HG02970 (cell line): ENCODE data around the gene PLA2R1.
"Not testable (repeated sequence)": the region's sequence is repeated elsewhere in the genome, so short reads cannot be mapped to it uniquely, and the experiment has no call there.

Experiments used
- ATAC-seq: cut with Tn5 transposase; IDR thresholded peaks from one replicate; pipeline ENCODE4 v1.9.1; 2021; ENCODE audit warnings: mild to moderate bottlenecking, moderate library complexity, moderate number of reproducible peaks; ENCODE audit not compliant: unreplicated experiment, low FRiP score

Gene PLA2R1

DNA sequence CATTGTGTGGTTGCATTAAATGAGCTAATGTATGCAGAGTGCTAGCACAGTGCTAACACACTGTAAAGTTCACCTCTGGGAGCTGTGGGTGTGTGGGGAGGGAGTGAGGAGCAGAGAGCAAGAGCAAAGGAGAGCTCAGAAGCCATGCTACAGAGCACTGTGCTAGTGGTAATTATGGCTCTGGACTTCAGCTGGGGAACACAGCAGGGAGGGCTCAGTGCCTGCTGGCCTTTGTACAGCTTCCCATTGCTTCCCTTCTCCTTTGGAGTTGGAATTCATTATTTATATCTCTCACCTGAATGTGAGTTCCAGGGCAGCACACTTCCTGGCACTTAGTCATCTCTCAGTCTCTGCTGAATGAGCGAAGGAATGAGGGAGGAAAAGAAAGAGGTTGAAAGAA is 2.5 kb upstream of the PLA2R1 start:
- no peak for ATAC-seq

DNA sequence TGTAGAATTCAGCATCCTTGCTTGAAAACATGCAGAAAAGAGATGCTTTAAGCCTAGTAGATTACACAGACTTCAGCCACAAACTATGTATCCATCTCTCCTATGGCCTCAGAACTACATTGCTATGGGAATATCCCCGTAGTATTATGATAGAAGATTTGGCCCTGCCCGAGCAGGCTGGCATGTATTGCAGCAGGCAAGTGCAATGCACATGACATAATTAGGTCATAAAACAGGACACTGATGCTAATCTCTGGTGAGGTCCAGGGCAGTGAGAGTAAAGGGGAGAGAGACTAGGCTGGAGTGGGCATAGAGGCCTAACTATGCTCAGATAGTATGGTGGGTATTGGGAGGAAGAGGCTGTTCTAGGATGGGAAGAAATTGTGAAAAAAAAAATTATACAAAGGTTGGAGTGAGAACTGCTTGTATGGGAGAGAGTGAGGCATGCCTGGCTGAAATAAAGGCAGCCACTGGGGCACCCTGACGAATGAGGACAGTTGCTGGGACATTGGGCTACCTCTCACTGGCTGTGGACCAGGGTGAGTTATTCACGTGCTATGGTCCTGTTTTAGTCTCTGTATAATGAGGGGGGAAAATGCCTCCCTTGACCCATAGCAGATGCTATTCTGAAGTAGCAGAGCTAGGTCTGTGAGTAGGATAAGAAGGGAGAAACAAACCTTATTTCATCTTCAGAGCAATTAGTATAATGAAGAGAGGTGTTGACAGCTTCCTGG is 1.6 kb upstream of the PLA2R1 start:
- no peak for ATAC-seq

DNA sequence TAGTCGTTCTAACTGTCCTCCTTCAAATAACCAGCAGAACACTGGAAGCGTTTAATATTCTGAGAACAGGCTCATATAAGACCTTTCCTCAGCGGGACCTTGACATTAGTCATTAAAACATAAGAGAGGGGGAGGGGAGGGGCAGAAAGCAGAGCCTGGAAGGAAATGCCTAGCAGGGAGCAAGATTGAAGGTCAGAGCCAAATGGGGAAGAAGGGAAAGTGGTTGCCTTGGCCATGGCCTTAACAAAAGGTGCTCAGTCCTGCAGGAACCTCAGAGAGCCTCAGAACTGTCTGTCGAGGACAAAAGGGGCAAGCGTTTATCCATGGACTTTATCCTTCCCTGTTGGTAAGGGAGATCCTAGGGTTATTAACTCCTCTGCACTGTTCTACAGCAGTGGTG is 856 bp upstream of the PLA2R1 start:
- ATAC-seq, result no peak

DNA sequence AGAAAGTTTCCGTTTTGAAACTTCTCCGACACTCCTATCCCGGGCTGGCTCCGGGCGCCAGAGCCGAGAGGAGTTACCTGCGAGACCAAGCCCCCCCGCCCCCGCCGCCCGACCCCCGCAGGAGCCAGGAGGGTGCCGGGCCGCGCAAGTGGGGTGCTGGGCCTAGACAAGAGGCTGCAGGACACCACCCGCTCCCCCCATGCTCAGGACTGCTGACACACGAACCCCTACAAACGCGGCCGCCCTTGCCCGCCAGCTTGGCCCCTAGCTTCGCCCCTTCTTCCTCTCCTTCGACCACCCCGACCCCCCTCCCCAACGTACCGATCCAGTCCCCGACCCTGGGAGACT is 497 bp downstream of the PLA2R1 start:
- no peak for ATAC-seq

DNA sequence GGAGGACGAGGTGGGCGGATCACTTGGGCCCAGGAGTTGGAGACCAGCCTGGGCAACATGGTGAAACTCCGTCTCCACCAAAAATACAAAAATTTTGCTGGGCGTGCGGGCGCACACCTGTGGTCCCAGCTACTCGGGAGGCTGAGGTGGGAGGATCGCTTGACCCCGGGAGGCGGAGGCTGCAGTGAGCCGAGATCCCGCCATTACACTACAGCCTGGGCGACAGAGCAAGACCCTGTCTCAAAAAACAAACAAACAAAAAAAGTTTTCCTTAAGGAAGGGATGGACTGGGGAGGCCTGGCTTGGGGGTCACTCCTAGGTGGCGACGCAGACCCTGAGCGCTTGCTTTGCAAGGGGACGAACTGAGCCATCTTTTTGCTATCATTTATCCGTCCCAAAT is 882 bp downstream of the PLA2R1 start:
- ATAC-seq, result no peak

DNA sequence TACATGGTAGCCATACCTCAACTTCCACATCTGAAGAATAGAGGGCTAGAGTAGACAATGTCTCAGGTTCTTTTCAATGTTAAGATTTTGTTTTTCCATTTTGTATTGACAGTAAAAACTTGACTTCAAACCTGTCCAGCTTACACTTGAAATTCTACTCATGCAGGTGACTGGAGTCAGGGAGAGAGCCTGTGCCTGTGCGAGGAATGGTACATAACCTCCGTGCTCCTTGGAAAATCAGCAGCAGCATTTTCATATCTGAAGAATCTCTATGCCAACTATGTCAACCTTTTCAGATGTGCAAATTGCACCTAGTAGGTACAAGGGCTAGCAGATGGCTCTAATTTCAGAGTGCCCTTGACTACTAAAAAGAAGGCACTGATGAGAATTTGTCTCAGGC is 2.1 kb downstream of the PLA2R1 start:
- ATAC-seq, result no peak

DNA sequence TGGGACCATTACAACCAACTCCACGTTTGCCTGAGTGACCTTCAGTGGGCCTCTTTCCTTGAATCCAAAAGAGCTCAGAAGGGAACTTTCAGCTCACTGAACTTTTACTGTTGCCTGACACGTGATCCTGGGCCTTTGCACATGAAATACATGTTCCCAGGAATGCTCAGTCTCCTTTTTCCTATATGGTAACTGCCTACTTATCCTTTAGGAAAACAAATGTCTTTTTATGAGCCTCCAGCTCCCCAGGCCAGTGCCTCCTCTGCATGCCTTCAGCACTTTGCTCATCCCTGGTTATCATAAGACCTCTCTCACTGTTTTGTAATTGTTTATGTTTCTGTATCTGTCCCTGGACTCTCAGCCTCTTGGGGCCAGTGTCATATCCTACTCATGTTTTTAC is 5.1 kb downstream of the PLA2R1 start:
- no peak for ATAC-seq

DNA sequence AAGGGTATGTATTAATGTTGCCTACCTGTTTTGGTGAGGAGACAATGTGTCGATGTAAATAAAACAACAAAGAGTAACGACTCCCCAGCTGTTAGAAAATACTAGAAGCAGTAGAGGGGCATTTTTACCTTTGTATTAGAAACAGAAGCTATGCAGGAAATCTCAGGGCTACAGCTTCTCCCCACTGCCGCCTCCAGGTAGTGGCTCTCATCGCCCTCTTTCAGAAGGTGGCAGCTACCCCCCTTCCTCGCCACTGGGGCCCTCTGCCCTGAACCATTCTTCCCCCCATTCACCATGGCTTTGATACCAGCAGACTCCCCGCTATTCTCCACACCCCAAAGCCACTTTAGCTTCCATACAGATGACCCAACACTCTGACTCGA is 6.7 kb downstream of the PLA2R1 start:
- no peak for ATAC-seq

DNA sequence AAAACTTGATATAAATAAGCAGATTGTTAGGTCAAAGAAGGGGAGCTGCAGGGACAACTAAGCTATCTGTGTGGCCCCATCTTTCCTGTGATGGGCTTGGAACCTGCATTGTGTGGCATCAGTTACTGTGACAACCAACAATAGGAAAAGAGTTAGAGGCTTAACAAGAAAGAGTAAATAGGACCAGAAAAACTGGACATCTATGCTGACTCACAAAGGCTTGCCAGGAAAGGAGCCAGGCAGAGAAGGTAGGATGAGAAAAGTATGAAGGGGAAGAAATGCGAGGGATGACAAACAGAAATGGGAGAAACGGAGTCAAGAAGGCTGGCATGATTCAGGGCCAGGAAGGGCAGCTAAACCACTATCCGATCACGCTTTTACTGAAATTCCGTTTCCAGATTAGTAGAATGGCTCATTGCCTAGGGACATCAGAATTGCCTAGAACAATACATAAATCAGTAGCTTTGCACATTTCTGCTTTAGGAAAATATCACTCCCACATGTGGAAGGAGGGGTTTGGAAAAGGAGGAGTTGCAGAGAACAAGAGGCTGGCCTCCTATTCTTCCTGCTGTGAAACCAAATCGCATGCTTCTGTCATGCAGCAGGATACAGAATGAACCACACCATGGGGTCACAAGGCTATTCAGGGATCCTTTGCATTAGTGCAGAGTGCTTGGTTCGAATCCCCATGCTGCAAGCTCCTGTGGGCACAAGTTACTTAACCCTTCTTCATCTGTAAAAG is 7.3 kb downstream of the PLA2R1 start:
- no peak for ATAC-seq

DNA sequence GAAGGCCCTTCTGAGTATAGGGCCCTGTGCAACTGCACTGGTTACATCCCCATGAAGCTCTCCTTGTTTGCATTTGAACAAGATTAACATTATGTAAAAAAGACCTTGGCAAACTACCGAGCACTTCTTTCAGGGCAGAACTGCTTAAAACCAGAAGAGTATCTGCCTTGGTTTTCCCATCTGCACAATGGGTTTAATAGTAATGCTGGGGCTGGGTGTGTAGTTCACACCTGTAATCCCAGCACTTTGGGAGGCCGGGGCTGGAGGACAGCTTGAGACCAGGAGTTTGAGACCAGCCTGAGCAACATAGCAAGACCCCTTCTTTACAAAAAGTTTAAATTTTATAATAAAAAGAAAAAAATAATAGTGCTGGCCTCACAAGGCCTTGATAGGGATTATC is 8.5 kb downstream of the PLA2R1 start:
- ATAC-seq, result no peak

DNA sequence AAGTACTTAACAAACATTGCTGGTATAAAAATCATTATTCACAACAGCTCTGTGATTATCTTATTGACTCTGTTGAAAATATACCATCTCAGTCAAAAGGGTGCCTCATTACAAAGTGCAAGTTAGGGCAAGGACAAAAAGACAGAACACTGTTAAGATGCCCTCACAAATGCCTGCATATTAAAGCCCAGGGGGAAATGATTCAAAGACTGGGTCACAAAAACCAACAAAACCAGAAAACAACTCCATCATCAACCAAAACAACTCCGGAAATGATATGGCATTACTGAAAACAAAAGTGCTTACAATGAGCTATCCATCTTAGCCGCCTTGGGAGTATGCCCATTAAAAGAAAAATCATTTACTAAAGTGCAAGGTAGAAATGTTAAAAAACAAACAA is 9.9 kb downstream of the PLA2R1 start:
- no peak for ATAC-seq

DNA sequence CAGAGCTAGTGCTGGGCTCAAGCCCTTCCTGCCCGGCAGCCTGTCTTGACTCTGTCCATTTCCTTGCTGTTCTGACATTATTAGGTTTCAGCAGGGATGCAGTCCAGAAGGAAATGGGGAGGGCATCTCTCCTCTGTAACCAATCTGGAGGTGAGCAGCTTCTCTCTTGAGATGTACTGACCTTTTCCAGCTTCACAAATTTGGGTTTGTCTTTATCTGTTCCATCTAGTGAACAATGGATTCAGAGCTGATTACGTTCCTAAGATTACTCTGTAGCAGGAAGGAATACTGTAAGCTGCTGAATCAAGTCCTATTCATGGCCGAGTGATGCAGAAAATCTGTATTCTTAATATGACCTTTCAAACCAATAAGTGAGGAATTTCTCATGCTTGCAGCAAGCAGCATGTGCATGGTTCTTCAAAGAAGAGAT is 11.0 kb downstream of the PLA2R1 start:
- no peak for ATAC-seq

DNA sequence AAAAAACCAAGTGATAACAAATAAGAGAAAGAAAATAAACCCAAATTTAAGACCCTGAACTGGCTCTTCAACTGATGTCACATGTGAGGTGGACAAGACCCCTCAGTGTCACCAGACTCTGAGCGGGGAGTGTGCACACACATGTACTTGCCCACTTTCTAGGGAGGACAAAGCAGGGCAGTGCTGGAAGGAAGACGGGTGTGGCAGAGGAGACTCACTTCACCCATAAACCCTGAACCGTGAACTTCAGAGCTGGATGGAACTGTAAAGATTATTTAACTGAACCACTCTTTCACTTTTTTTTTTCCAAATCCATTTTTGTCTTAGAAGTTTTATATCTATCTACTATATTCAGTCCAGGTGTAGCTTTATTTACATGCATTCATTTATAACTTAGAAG is 12.3 kb downstream of the PLA2R1 start:
- ATAC-seq, result no peak

DNA sequence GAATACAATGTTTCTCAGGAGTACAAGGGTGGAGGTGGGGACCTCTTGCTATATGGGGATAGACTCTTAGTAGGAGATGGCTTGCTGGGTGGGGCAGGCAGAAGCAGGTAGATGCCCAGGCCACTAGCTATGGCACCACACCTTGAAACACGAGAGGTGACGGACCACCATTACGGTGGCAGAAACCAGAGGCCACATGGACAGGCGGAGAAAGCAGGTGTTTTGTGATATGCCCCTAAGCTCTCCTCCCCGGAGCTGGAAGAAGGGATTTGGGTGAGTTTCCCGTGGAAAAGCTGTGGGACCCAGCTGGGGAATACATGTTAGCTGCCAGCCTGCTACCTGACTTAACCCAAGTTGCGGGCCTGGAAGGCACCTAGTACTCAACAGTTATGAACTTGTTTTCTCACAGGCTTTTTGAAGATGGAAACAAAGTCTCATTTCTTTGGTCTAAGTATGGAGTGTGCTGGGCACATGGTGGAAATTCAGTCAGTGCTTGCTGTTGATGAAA is 16.7 kb downstream of the PLA2R1 start:
- no peak for ATAC-seq

DNA sequence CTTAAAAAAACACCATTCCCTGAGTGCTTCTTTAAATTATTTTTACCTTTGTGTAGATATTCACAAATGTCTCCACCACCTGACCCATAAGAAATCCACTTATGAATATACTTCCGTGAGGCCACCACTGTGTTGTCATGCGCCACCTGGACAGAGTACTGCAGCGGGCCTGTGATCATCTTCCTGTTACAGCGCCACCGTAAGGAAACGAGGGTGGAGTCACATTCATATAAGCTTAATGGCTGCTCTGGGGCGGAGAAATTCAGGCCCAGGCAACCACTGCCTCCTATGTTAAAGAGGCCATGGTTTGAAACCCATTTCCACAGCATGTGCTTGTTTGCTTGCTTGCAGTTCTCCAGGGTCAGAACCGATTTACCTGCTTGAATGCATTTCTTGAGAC is 17.7 kb downstream of the PLA2R1 start:
- no peak for ATAC-seq

DNA sequence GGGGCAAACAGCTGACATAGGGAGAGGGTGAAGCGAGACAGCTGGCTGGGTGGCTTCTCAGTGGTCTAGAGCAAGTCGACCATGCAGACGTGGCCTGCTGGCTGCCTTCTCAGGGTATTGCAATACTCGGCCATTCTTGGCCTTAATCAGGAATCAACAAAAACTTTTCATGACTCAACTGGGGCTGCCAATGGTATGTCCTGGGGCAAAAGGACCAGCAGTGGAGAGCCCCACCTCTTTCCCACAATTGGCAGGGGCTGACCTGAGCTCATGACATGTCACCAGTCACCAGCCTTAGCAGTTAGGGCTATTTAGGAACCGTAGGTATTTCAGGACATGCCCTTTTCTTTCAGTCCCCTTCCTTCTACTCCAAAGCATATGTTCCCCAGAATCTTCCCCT is 19.1 kb downstream of the PLA2R1 start:
- no peak for ATAC-seq

DNA sequence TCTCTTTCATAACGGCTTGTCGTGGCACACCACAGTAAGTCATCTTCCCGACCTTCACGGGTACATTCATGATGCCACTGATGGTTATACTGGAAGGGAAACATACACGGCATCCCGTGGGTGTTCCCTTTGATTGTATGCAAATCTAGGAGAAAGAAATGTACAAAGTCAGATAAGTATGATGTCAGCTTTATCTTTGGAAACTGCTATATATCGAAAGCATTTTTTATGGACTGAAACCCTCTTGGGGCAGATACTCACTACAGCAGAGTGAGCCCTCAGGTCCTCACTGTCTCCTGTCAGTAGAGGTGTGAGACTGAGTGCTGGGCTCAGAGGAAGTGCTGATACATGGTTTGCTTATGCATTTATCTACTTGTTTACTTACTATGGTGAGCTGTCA is 20.4 kb downstream of the PLA2R1 start:
- ATAC-seq, result no peak

DNA sequence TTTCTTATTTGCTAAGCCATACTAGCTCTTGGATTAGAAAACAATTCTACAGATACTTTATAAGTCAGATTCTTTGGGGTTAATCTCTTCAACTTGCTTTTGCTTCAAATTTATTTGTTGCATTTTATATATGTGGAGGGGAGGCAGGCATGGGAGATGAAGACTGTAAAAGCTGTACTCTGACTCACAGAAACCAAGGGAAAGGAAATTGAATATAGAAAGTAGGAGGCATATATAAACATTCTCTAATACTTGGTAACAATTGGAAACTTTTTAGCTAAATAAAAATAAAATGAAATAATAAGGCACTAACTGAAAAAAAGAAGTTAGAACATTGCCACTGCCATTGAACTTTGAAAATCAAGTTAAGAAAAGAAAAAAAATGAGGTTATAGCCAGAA is 21.3 kb downstream of the PLA2R1 start:
- ATAC-seq, result no peak

DNA sequence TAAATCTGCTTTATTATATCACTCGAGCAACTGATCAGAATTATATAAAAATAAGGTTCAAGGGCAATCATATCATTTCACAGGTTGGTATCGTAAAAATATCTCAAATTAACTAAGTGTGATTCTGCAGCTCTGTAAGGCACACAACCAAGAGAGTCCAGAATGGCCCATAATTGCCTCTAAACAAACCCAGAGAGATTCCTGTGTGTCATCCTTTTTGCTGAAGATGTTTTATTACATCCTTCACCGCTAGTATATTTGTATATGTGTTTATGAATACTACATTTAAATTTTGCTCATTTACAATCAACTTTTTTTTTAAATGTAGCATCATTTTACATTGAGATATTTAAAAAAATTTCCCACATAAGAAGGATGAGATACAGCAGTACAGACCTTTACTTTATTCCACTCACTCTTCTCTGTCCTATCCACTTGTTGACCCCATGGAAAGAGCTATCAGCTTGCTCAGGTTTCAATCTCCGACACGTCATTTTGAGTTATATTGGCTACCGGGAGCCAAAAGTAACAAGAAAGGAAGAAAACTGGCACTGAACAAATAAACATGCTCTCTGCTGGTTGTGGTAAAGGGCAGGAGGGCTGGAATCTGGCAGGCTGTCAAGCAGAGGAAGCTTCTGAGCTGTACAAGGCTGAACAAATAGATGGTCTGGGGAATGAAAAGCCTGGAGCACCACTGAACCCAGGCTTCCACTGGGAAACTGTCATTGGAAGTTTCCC is 23.1 kb downstream of the PLA2R1 start:
- no peak for ATAC-seq

DNA sequence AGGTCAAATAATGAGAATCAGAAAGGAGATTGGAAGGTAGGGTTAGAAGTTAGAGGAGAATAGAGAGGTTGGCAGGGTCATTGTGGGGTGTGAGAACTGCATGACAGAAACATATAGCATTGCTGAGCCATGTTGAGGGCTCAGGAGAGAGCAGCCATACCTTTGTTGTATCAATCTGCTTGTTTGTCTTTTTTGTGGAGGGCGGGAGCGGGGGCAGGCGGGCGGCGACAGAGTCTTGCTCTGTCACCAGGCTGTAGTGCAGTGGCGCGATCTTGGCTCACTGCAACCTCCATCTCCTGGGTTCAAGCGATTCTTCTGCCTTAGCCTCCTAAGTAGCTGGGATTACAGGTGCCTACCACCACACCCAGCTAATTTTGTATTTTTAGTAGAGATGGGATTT is 23.8 kb downstream of the PLA2R1 start:
- ATAC-seq, result not testable (repeated sequence)

DNA sequence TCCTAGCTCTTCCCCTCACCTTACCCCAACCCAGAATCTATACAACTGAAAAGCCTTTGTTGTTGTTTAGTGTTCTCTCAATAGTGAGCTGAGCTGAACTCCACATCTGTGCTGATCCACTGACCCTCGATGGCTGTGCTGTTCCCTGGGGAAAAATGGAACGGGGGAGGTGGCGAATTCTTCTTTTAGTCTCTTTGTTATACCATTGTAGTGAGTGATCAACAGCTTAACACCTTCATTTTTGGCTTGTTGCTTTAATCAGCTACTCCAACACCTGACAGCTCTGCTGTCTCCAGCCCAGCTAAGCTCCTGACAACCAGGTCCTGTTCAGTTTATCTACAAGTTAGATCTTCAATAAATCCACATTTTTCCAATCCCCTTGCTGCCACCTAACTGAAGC is 25.7 kb downstream of the PLA2R1 start:
- no peak for ATAC-seq
